LNCAP (cell line): ENCODE results near the gene CALCOCO2.

Experiments used
- CTCF ChIP-seq: fragments of 450-650 bp; IDR thresholded peaks from 2 replicates; pipeline ENCODE4 v1.5.1; 2017; ENCODE audit warnings: mild to moderate bottlenecking

Gene CALCOCO2

GRCh38 chr17:48908047-48908843, 77.4 kb downstream of the CALCOCO2 start, which contains the start of gene UBE2Z:
UBE2Z (plus strand) TSS chr17:48908407; CDS start chr17:48908504, 97 bp downstream.
- peak; percentile 44 for TF ChIP-seq CTCF

- no peak for TF ChIP-seq CTCF
Observed at GRCh38 chr17:48908853-48909394, 78.1 kb downstream of the CALCOCO2 start.

- no peak for TF ChIP-seq CTCF
Observed at GRCh38 chr17:48909783-48910182, 78.9 kb downstream of the CALCOCO2 start.

DNA sequence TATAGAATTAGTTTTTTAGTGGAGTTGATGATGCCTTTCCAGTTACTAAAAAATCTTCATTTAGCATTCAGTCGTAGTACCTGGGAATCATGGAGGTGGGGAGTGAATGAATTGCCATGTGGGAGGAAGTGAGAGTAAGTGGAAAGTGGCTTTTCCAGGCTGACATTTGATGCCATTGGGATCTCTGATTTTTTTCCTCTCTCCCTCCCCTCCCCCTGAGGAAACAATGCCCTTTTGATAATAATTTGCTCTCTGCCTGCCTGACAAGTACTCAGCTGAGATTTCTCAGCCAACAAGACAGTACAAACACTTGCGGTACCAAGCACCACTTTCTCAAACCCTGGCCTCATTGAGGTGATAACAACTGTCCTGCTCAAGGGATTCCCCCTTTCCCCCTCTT, 79.5 kb downstream of the CALCOCO2 start:
- TF ChIP-seq CTCF = no peak

- TF ChIP-seq CTCF = no peak
Observed at GRCh38 chr17:48912476-48912875, 81.6 kb downstream of the CALCOCO2 start.
